Measurements from ENCODE around the gene ZC3H15.
"Not testable (repeated sequence)": the region's sequence is repeated elsewhere in the genome, so short reads cannot be mapped to it uniquely, and the experiment has no call there.

Gene ZC3H15

DNA sequence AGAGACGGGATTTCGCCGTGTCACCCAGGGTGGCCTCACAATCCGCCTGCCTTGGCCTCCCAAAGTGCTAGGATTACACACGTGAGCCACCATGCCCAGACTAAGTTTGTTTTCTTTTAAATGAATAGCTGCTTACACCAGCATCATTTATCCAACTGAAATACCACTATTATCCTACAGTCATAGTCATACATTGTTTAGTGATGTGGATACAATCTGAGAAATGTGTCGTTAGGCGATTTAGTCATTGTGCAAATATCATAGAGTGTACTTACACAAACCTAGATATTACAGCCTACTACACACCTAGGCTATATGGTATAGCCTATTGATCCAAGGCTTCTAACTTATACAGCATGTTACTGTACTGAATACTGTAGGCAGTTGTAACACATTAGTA is 10.3 kb downstream of the ZC3H15 start:
- no peak for DNase-seq

DNA sequence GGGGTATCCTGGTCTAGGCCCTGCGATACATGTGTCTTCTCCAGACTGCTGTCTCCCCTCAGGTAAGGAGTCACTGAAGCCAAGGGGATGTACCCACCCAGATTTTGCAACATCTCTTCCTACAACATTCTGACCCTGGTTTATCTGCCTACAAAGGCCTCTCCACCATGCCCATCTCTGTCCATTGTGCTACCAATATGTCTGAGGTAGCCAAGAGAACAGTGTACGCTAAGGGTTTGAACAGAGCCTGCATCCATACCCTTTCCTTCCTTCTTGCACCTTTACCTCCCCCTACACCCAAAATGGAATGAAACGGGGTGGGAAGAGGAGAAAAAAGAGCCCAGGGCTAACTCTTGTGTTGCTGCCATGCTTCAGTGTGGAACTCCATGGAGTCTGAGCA is 11.9 kb downstream of the ZC3H15 start:
- no peak for DNase-seq

DNA sequence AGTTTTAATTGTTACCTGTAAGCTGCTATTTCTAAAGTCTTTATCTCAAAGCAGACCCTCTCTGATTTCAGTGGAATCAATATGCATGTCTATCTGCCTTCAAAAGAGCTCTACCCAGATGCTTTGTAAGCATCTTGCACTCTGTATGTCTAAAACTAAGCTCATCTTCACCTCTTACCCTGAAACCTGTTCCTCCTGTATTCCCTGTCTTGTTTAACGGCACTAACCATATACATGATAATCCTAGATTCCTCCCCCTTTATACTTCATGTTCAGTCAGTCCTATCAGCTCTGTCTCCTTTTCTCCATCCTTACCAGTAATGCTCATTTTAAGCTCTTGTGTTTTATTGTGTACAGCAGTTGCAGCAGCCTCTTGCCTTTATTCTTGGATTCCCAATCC is 12.8 kb downstream of the ZC3H15 start:
- DNase-seq, result no peak

DNA sequence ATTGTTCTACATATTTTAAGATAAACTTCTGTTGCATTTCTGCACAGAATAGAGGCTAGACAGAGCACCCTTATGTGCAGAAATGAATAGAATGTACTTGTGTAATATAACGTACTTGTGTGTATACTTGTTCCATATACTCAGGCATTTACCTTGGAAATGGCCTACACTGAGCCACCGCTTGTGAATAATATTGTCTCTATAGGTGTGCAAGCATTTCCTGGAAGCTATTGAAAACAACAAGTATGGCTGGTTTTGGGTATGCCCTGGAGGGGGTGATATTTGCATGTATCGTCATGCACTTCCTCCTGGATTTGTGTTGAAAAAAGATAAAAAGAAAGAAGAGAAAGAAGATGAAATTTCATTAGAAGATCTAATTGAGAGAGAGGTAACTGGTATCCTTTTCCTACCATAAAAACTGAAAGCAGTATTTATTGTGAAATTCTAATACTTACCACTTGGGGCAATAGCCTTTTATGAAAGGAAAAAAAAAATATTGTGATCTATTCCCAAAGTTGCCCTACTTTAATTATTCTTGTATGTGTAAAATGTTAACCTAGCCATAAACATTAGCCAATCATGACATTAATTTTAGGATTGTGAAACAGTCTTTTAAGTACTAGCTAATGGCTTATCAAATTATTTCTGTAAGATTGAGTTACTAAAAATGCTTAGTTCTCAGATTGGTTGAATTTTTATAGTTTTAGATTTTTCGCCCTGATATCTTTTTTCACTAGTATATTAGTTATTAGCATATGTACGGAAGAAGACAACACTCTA is 18.0 kb downstream of the ZC3H15 start:
- DNase-seq, result peak; percentile 65

DNA sequence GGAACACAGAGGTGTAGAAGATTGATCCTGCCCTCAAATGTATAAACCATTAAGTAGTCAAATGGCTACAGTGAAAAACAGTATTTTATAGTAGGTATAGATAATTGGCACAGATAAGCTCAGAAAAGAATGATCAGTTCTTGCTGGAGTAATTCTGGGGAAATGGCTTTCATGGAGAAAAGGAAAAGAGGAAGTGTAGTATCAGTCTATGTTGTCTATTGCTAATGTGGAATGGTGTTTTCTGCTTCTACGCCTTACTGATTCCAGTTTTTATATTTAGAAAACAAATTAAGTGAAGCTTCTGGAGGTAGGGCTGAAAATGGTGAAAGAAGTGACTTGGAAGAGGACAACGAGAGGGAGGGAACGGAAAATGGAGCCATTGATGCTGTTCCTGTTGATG is 22.2 kb downstream of the ZC3H15 start:
- DNase-seq, result no peak

DNA sequence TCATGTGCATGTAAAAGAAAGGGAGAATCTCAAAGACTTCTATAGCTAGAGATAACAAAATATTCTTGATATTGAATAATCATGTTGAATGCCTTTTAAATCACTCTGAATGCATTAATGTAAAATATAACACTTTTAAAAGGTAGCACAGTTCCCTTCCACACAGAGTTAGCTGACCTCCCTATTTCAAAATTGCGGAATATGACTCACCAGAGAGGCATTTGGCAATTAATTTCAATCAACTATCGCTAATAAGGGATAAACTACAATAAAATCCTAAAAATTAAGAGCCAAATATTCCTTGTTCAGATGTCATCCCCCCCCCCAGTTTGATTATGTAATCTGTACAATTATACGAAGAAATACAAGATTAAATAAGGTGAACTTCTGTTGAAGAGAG is 29.3 kb downstream of the ZC3H15 start:
- DNase-seq, result no peak

DNA sequence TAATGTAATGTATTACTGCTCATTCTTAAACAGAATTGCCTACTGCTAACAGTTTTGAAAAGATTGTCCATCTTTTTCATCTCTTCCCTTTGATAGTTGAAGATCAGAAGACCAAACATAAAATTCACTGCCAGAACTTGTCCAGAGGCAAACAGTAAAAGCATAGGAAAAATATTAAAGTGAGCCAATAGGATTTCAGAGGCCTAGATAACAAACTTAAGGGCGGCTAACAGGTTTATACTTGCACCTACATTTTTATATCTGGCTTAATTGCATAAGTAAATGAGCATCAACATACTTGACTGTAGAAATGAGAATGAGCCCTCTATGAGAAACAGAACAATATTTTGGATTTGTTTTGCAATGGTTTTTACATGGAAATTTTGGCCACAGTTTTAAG is 30.3 kb downstream of the ZC3H15 start:
- no peak for DNase-seq

DNA sequence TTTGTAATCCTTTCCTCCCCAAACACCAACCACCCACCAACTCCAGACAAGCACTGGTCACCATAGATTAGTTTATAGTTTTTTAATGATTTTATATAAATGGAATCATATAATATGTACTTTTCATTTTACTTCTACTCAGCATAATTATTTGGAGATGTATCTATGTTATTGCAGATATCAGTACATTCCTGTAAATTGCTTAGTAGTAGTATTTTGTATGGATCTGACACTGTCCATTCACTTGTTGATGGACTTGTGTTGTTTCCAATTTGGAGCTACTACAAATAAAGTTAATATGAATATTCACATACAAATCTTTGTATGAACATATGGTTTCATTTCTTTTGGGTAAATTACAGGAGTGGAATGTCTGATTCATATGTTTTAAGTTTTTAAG is 31.0 kb downstream of the ZC3H15 start:
- no peak for DNase-seq

DNA sequence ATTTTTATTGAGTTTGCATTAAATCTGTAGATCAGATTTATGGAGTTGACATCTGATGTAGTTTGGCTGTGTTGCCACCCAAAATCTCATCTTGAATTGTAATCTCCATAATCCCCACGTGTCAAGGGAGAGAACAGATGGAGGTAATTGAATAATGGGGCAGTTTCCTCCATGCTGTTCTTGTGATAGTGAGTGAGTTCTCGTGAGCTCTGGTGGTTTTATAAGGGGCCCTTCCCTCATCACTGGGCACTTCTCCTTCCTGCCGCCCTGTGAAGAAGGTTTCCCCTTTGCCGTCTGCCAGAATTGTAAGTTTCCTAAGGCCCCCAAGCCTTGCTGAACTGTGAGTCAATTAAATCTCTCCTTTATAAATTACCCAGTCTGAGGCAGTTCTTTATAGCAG is 32.2 kb downstream of the ZC3H15 start:
- no peak for DNase-seq

DNA sequence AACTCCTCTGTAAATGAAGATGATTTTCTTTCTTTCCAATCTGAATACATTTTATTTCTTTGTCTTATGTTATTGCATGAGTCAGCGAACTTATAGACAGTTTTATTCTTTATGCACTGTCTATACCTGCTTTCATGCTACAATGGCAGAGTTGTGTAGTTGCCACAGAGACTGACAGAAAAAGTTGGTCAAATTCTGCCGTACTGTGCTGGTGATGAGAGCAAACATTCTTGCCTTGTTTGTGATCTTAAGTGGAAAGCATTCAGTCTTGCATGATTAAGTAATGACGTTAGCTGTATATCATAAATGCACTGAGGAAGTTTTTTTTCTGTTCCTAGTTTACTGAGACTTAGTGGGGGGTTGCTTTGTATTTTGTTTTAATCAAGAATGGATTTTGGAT is 32.9 kb downstream of the ZC3H15 start:
- DNase-seq, result no peak

DNA sequence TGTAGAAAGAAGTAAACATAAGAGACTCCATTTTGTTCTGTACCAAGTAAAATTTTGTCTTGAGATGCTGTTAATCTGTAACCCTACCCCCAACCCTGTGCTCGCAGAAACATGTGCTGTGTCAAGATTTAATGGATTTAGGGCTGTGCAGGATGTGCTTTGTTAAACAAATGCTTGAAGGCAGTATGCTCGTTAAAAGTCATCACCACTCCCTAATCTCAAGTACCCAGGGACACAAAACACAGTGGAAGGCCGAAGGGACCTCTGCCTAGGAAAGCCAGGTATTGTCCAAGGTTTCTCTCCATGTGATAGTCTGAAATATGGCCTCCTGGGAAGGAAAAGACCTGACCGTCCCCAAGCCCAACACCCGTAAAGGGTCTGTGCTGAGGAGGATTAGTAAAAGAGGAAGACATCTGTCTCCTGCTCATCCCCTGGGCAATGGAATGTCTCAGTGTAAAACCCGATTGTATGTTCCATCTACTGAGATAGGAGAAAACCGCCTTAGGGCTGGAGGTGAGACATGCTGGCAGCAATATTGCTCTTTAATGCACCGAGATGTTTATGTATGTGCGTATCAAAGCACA is 35.6 kb downstream of the ZC3H15 start:
- DNase-seq, result not testable (repeated sequence)

DNA sequence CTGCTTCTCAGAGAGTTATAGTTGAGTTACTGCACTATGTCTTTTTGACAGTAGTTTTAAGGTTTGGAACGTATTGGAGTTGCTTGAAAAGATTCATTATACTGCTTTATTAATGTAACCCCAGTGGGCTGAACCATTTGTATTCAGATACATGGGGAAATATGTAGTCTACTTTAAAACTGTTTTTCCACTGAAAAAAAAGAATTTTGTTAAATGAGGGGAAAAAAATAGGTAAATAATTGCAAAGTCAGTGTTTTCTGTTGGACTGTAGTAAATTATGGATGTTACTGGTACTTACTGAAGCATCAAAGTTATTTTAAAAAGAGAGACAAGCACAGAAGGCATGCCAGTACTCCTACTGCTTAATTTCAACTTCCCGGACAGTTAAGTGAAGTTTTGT is 36.4 kb downstream of the ZC3H15 start:
- no peak for DNase-seq

DNA sequence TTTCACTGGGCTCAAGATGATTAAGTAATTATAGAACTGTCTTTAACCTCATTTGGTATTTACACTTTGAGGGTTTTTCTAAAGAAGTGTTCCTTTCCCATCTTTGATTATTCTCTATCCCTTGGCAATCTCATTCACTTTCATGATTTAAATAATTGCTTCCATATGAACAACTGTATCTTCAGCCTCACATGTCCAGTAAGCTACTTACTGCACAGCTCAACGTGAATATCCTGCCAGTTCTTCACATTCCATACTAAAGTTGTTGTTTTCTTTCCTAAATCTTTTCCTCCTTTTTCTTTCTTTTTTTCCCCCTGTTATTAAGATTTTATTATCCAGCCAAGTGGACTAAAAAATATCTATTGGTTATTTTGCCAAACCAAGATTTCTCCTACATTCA is 37.7 kb downstream of the ZC3H15 start:
- no peak for DNase-seq

DNA sequence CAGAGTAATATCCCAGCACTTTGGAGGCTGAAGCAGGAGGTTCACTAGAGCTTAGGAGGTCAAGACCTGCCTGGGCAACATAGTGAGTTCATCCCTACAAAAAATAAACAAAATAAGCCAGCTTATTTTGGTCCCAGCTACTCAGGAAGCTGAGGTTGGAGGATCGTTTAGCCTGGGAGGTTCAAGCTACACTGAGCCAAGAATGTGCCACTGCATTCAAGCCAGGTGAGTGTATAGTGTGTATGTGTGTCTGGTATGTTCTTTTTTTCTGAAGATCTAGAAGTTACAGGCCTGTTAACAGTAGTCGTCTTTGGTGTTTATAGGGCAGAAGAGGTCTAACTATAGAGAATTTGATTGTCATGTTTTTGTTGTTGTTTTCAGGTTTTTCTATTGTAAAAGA is 40.2 kb downstream of the ZC3H15 start:
- no peak for DNase-seq

DNA sequence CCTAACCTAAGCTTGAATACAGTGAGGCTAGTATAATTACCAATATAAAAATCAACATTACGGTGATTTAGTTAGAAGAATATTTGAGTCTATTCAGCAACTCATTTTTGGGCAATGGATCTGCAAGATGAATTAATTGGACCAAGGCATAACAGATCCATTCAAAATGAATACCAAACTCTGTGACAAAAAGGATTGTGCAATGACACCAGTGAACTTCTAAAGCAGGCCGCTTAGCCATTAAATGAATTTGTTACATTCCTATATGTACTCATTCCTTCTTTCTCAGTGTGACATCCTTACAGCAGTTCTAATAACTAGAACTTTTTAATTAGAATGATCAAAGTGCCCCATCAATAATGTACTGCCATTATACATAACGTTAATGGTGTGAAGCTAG is 44.3 kb downstream of the ZC3H15 start:
- no peak for DNase-seq

DNA sequence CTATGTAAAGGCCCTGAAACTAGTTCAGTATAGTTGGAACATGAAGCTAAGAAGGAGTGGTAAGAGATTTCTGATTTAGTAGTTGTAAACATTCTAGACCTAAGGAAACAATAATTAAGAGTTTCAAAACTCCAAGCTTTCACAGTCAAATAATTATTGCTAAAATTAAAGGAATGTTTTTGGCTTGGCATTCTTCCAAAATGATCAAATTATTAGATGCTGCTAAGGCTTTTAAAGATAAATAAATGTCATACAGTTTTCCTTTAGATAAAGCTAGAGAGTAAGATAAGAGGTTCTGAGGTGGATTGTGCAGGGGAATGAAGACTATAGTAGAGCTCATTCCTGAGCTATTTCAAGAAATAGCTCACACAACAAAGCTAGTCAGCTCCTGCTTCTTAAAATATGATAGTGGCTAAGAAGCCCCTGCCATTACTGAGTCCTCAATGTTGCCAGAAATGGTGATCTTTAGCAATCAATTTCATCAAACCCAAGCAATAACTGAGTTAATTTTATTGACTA is 45.3 kb downstream of the ZC3H15 start:
- DNase-seq, result no peak

DNA sequence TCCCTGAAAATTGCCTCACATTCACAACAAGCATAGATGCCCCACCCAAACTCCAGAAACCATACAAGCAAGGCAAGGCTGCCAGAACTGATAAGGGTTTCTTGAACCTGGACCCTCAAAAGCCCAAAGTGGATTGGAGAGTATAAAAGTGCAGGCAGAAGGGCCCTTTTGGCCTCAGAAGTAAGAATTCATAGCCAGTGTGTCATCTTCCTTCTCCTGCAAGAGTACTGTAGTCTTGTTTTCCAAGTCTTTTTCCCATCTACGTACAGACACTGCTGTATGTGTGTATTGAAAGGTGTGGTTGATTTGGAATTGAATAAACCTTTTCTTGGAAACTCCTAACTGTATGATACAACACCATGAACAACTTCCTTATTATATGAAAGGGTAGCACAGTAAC is 46.8 kb downstream of the ZC3H15 start:
- peak; percentile 48 for DNase-seq

DNA sequence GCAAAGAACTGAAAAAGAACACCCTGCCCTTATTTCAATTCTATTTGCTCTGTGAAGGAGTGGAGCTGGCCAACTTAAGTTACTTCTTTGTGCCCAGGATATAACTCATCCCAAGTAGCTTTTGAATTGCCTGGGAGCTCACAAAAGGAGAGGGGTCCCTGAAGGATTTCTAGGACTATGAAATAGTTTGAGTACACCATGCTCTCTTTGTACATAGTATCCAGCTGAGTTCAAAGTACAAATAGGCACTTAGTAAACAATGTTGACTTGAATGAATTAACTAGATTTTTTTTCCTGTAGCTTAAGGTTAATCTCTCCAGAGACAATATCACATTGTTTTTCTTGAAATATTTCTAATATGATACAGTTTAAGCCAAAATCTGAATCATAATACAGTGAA is 47.7 kb downstream of the ZC3H15 start:
- DNase-seq, result no peak

DNA sequence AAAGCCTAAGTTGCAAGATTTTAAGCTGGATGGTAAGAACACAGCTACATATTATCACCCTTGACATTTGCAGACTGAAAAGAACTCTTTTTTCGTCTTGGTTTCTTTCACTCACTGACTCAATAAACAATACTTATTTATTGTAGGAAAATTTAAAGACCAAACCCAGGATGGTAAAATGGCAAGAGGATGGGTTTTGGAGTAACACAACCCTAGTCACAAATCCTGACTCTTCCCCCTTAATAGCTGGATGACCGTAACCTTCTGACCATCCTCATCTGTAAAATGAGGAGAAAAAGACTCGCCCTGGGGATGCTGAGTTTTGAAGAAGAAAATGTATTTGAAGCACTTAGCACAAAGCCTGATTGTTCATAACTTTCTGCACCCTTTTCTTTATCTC is 48.3 kb downstream of the ZC3H15 start:
- DNase-seq, result no peak

DNA sequence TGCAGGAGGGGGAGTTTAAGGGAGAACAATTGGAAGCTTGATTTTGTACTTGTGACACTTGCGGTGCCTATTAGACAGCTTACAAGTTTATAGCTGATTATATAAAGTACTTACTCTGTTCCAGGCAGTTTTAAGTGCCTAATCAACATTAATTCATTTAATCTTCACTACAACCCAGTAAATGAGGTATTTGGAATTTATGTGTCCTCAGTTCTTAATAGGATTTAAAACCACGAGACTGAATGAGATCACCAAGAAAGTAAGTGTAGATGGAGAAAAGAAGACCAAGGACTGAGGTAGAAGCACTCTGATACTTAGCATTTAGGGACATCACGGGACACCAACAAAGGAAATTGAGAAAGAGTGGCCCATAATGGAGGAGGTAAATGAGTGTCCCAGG is 49.8 kb downstream of the ZC3H15 start:
- DNase-seq, result no peak

DNA sequence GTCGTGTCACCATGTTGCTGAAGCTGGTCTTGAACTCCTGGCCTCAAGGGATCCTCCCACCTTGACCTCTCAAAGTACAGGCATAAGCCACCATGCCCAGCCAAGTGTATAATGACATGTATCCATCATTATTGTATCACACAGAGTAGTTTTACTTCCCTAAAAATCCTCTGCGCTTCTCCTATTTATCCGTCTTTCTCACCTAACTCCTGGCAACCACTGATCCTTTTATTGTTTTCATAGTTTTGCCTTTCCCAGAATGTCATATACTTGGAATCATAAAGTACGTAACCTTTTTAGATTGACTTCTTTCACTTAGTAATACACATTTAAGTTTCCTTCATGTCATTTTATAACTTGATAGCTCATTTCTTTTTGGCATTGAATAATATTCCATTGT is 51.0 kb downstream of the ZC3H15 start:
- no peak for DNase-seq

DNA sequence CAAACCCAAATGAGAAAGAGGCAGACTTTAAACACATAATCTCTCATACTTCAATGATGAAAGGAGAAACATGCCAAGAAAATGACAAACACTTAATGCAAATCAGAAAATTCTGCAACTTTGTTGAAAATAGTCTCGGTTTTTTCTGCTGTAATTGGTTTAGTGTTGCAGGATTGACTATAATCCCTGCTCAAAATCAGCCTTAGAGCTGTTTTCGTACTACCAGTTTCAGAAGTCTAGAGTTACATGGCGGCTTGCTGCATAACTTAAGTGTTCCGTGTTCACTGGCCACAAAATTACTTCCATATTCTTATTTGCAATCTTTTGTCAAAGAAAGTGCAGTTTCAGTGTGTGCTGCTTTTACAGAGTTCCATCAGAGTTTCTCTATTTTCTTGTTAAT is 54.9 kb downstream of the ZC3H15 start:
- no peak for DNase-seq

DNA sequence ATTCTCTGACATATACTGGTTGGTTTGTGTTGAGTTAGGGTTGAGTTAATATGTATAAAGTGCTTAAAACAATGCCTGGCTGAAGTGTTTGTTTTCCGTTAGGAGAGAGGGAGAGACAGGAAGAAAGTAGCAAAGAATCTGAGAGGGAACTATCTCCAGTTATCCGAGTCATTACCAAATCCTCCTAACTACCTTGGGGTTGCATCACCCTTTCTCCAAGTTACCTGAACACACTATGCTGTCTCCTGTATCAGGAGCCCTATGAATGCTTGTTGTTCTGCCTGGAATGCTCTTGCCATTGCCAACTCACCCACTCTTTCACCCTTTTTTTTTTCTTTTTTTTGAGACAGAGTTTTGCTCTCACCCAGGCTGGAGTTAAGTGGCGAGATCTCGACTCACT is 55.9 kb downstream of the ZC3H15 start:
- no peak for DNase-seq

DNA sequence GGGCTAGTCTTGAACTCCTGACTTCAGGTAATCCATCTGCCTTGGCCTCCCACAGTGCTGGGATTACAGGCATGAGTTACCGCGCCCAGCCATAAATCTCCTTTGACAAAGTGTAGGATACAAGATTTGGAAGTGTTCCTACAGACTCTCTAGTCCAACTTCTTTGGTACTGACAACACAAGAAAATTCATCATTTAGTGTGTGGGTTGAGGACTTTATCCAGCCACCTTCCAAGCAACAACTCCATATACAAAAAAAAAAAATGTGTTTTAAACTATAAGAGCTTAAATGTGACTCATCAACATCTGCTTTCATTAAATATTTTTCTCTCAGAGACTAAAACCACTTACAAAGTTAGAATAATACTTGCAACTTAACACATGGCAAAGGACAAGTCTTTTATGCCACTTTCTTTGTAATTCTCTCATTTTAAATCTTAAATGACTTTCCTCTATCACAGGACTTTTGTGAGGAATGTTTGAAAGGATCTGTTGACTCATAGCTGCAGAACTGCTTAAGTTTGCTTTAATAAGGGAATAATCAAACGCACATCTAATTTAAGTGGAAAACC is 57.6 kb downstream of the ZC3H15 start:
- no peak for DNase-seq

DNA sequence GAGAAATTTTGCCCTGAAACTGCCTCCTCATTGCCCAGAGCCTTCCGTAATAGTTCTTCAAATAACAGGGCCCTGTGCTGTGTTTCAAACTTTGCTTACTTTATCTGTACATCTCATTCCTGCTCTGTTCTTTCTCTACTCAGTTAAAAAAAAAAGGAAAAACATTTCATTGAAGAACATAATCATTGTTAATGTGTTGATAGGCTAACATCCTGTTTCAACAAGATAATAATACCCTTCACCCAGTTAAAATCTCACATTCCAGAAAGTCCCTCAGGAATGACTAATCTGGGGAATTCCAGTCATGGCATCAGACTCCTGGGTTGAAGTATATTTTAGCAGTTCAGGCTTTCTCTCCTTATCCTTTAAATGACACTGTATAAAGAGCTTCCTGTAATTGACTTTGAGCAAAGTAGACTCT is 58.2 kb downstream of the ZC3H15 start:
- no peak for DNase-seq
